ENCODE results near the gene SLC2A5. TPM values are rescaled to one million over a fixed set of nuclear protein-coding genes. Genes with fewer than 3 reads are reported as not detected.

The SLC2A5 gene
- total RNA-seq, 1 donor from 2014 or later: not detected

- Mint-ChIP-seq H3K9me3 (no peaks in the 10 kb centered on the region), H3K27ac (no peak overlapping the region), H3K27me3 (peaks cover 9% of the 10 kb centered on the region), H3K36me3 (ENCODE audit: low read depth) (no peaks in the 10 kb centered on the region), H3K4me1 (peaks cover 3% of the 10 kb centered on the region), H3K4me3 (no peak overlapping the region)
- intact Hi-C loops (cut with micrococcal nuclease): no loop called here
- DNase-seq: no peak
These were observed 8.0 kb downstream of the SLC2A5 start for GRCh38 chr1:9061252-9061960.

GRCh38 chr1:9059891-9060744 lies 9.3 kb downstream of the SLC2A5 start:
- no peak for DNase-seq
- H3K27me3 Mint-ChIP-seq: peaks cover 9% of the 10 kb centered on the region
- H3K27ac Mint-ChIP-seq: no peak overlapping the region
- H3K36me3 Mint-ChIP-seq (ENCODE audit: low read depth): no peaks in the 10 kb centered on the region
- no peaks in the 10 kb centered on the region for H3K9me3 Mint-ChIP-seq
- intact Hi-C loops (cut with micrococcal nuclease): no loop called here
- peaks cover 3% of the 10 kb centered on the region for H3K4me1 Mint-ChIP-seq
- no peak overlapping the region for H3K4me3 Mint-ChIP-seq

GRCh38 chr1:9058465-9058864 lies 11.0 kb downstream of the SLC2A5 start:
- intact Hi-C loops (cut with micrococcal nuclease): no loop called here
- Mint-ChIP-seq H3K36me3 (ENCODE audit: low read depth) (no peaks in the 10 kb centered on the region), H3K27me3 (peaks cover 10% of the 10 kb centered on the region), H3K27ac (no peak overlapping the region), H3K4me3 (no peak overlapping the region), H3K4me1 (no peaks in the 10 kb centered on the region), H3K9me3 (no peaks in the 10 kb centered on the region)
- no peak for DNase-seq

GRCh38 chr1:9057851-9058250 lies 11.6 kb downstream of the SLC2A5 start:
- H3K9me3 Mint-ChIP-seq: no peaks in the 10 kb centered on the region
- H3K27ac Mint-ChIP-seq: no peak overlapping the region
- no peak overlapping the region for H3K4me3 Mint-ChIP-seq
- H3K4me1 Mint-ChIP-seq: no peaks in the 10 kb centered on the region
- no peak for DNase-seq
- H3K27me3 Mint-ChIP-seq: peaks cover 10% of the 10 kb centered on the region
- intact Hi-C loops (cut with micrococcal nuclease): no loop called here
- H3K36me3 Mint-ChIP-seq (ENCODE audit: low read depth): no peaks in the 10 kb centered on the region

- Mint-ChIP-seq H3K4me1 (no peaks in the 10 kb centered on the region), H3K27ac (no peak overlapping the region), H3K9me3 (no peaks in the 10 kb centered on the region), H3K27me3 (peaks cover 17% of the 10 kb centered on the region), H3K4me3 (no peak overlapping the region), H3K36me3 (ENCODE audit: low read depth) (no peaks in the 10 kb centered on the region)
- intact Hi-C loops (cut with micrococcal nuclease): no loop called here
- DNase-seq: no peak
These were observed 17.0 kb downstream of the SLC2A5 start for GRCh38 chr1:9052272-9053049.

GRCh38 chr1:9051379-9051778 lies 18.1 kb downstream of the SLC2A5 start:
- H3K4me1 Mint-ChIP-seq: no peaks in the 10 kb centered on the region
- H3K27me3 Mint-ChIP-seq: peaks cover 21% of the 10 kb centered on the region
- no peaks in the 10 kb centered on the region for H3K9me3 Mint-ChIP-seq
- H3K4me3 Mint-ChIP-seq: no peak overlapping the region
- no peak overlapping the region for H3K27ac Mint-ChIP-seq
- H3K36me3 Mint-ChIP-seq (ENCODE audit: low read depth): no peaks in the 10 kb centered on the region
- intact Hi-C loops (cut with micrococcal nuclease): no loop called here
- DNase-seq: no peak

GRCh38 chr1:9050803-9051202 lies 18.6 kb downstream of the SLC2A5 start:
- no peaks in the 10 kb centered on the region for H3K9me3 Mint-ChIP-seq
- H3K4me3 Mint-ChIP-seq: no peak overlapping the region
- H3K27me3 Mint-ChIP-seq: peaks cover 21% of the 10 kb centered on the region
- H3K27ac Mint-ChIP-seq: no peak overlapping the region
- intact Hi-C loops (cut with micrococcal nuclease): no loop called here
- no peak for DNase-seq
- no peaks in the 10 kb centered on the region for H3K4me1 Mint-ChIP-seq
- no peaks in the 10 kb centered on the region for H3K36me3 Mint-ChIP-seq (ENCODE audit: low read depth)

- Mint-ChIP-seq H3K36me3 (ENCODE audit: low read depth) (no peaks in the 10 kb centered on the region), H3K4me3 (no peak overlapping the region)
- intact Hi-C loops (cut with micrococcal nuclease): no loop called here
These were observed 20.9 kb downstream of the SLC2A5 start for GRCh38 chr1:9048551-9048950.

GRCh38 chr1:9047019-9047418 lies 22.4 kb downstream of the SLC2A5 start:
- no peak for DNase-seq
- Mint-ChIP-seq H3K4me3 (no peak overlapping the region), H3K27me3 (peaks cover 26% of the 10 kb centered on the region), H3K9me3 (no peaks in the 10 kb centered on the region), H3K36me3 (ENCODE audit: low read depth) (no peaks in the 10 kb centered on the region), H3K4me1 (no peaks in the 10 kb centered on the region), H3K27ac (no peak overlapping the region)
- intact Hi-C loops (cut with micrococcal nuclease): no loop called here

More at GRCh38 chr1:9048551-9048950, 20.9 kb downstream of the SLC2A5 start:
- Mint-ChIP-seq H3K4me1 (no peaks in the 10 kb centered on the region), H3K27ac (no peak overlapping the region), H3K27me3 (peaks cover 26% of the 10 kb centered on the region), H3K9me3 (no peaks in the 10 kb centered on the region)
- DNase-seq: no peak

GRCh38 chr1:9045861-9046510 lies 23.4 kb downstream of the SLC2A5 start:
- H3K27ac Mint-ChIP-seq: no peak overlapping the region
- no peak for DNase-seq
- H3K9me3 Mint-ChIP-seq: no peaks in the 10 kb centered on the region
- H3K4me1 Mint-ChIP-seq: no peaks in the 10 kb centered on the region
- H3K4me3 Mint-ChIP-seq: no peak overlapping the region
- intact Hi-C loops (cut with micrococcal nuclease): no loop called here
- no peaks in the 10 kb centered on the region for H3K36me3 Mint-ChIP-seq (ENCODE audit: low read depth)
- H3K27me3 Mint-ChIP-seq: peaks cover 23% of the 10 kb centered on the region

GRCh38 chr1:9044236-9044635 lies 25.2 kb downstream of the SLC2A5 start:
- Mint-ChIP-seq H3K9me3 (no peaks in the 10 kb centered on the region), H3K27me3 (peaks cover 15% of the 10 kb centered on the region), H3K36me3 (ENCODE audit: low read depth) (no peaks in the 10 kb centered on the region), H3K27ac (no peak overlapping the region), H3K4me3 (no peak overlapping the region), H3K4me1 (no peaks in the 10 kb centered on the region)
- intact Hi-C loops (cut with micrococcal nuclease): no loop called here
- no peak for DNase-seq

GRCh38 chr1:9042272-9042671 lies 27.2 kb downstream of the SLC2A5 start:
- intact Hi-C loops (cut with micrococcal nuclease): no loop called here
- H3K4me1 Mint-ChIP-seq: no peaks in the 10 kb centered on the region
- no peak overlapping the region for H3K27ac Mint-ChIP-seq
- no peaks in the 10 kb centered on the region for H3K36me3 Mint-ChIP-seq (ENCODE audit: low read depth)
- no peak for DNase-seq
- H3K27me3 Mint-ChIP-seq: peaks cover 12% of the 10 kb centered on the region
- no peaks in the 10 kb centered on the region for H3K9me3 Mint-ChIP-seq
- no peak overlapping the region for H3K4me3 Mint-ChIP-seq

GRCh38 chr1:9041116-9041779 lies 28.2 kb downstream of the SLC2A5 start:
- H3K36me3 Mint-ChIP-seq (ENCODE audit: low read depth): no peaks in the 10 kb centered on the region
- no peak overlapping the region for H3K4me3 Mint-ChIP-seq
- no peaks in the 10 kb centered on the region for H3K4me1 Mint-ChIP-seq
- no peak for DNase-seq
- no peaks in the 10 kb centered on the region for H3K9me3 Mint-ChIP-seq
- intact Hi-C loops (cut with micrococcal nuclease): no loop called here
- H3K27ac Mint-ChIP-seq: no peak overlapping the region
- peaks cover 8% of the 10 kb centered on the region for H3K27me3 Mint-ChIP-seq

Data from activated CD4-positive, alpha-beta T cell treated with anti-CD3 and anti-CD28 coated beads, Interleukin-2, amount 10 ng/mL, durations not matched to agents 24 days and 14 days (primary cell).